Epithelial cell of prostate (primary cell): ENCODE data around the gene GPRIN1.
"Not testable (repeated sequence)": the region's sequence is repeated elsewhere in the genome, so short reads cannot be mapped to it uniquely, and the experiment has no call there.

Experiments
- DNase-seq: peaks from one replicate; pipeline ENCODE4 v3.0.0-alpha.2; 2011; ENCODE audit warnings: low read depth, low spot score
- H3K27ac ChIP-seq: fragments of 450-650 bp; 2 replicates; pipeline ENCODE4 v1.5.1; 2017; ENCODE audit warnings: mild to moderate bottlenecking

Gene GPRIN1

GRCh38 chr5:176603091-176603490 is 6.9 kb downstream of the GPRIN1 start:
- no peak for DNase-seq
- no peak overlapping the region for H3K27ac ChIP-seq

- H3K27ac ChIP-seq = no peak overlapping the region
- no peak for DNase-seq
Measured at GRCh38 chr5:176601901-176602482, 8.0 kb downstream of the GPRIN1 start.

- not testable (repeated sequence) for H3K27ac ChIP-seq, DNase-seq
Measured at GRCh38 chr5:176599749-176600430, 10.1 kb downstream of the GPRIN1 start.

GRCh38 chr5:176597417-176598389 is 12.3 kb downstream of the GPRIN1 start:
- DNase-seq = no peak
- no peak overlapping the region for H3K27ac ChIP-seq

- no peak overlapping the region for H3K27ac ChIP-seq
- no peak for DNase-seq
Measured at GRCh38 chr5:176596689-176597416, 13.1 kb downstream of the GPRIN1 start.

GRCh38 chr5:176596069-176596644 is 13.8 kb downstream of the GPRIN1 start:
- DNase-seq = no peak

GRCh38 chr5:176595386-176595943 is 14.5 kb downstream of the GPRIN1 start:
- no peak for DNase-seq
- no peak overlapping the region for H3K27ac ChIP-seq

More at GRCh38 chr5:176596069-176596644, 13.8 kb downstream of the GPRIN1 start:
- no peak overlapping the region for H3K27ac ChIP-seq

GRCh38 chr5:176594554-176594953 is 15.4 kb downstream of the GPRIN1 start:
- no peak overlapping the region for H3K27ac ChIP-seq

GRCh38 chr5:176593273-176593869 is 16.6 kb downstream of the GPRIN1 start:
- H3K27ac ChIP-seq = no peak overlapping the region
- no peak for DNase-seq

More at GRCh38 chr5:176594554-176594953, 15.4 kb downstream of the GPRIN1 start:
- no peak for DNase-seq

- no peak for DNase-seq
- no peak overlapping the region for H3K27ac ChIP-seq
Measured at GRCh38 chr5:176592573-176592972, 17.4 kb downstream of the GPRIN1 start.

GRCh38 chr5:176591667-176592066 is 18.3 kb downstream of the GPRIN1 start:
- not testable (repeated sequence) for H3K27ac ChIP-seq, DNase-seq

GRCh38 chr5:176590035-176590717 is 19.8 kb downstream of the GPRIN1 start:
- DNase-seq = no peak
- no peak overlapping the region for H3K27ac ChIP-seq

GRCh38 chr5:176589039-176589769 is 20.8 kb downstream of the GPRIN1 start:
- no peak overlapping the region for H3K27ac ChIP-seq

GRCh38 chr5:176588297-176588696 is 21.7 kb downstream of the GPRIN1 start:
- no peak overlapping the region for H3K27ac ChIP-seq
- no peak for DNase-seq

More at GRCh38 chr5:176589039-176589769, 20.8 kb downstream of the GPRIN1 start:
- no peak for DNase-seq

- H3K27ac ChIP-seq = no peak overlapping the region
- DNase-seq = no peak
Measured at GRCh38 chr5:176587398-176587797, 22.6 kb downstream of the GPRIN1 start.

GRCh38 chr5:176583076-176583475 is 26.9 kb downstream of the GPRIN1 start:
- no peak overlapping the region for H3K27ac ChIP-seq
- no peak for DNase-seq

- H3K27ac ChIP-seq = no peak overlapping the region
- no peak for DNase-seq
Measured at GRCh38 chr5:176581361-176581760, 28.6 kb downstream of the GPRIN1 start.

- DNase-seq = no peak
Measured at GRCh38 chr5:176579323-176579722, 30.6 kb downstream of the GPRIN1 start.

More at GRCh38 chr5:176579323-176579722, 30.6 kb downstream of the GPRIN1 start:
- H3K27ac ChIP-seq = no peak overlapping the region
